ENCODE measurements around the gene S100PBP.

- TF ChIP-seq SUZ12 (IDR thresholded peaks at IDR 0.05) (no peak), LEF1 (IDR thresholded peaks at IDR 0.05; ENCODE audit: borderline replicate concordance) (no peak), FOXA1 (IDR thresholded peaks at IDR 0.05) (no peak), FOXK2 (IDR thresholded peaks at IDR 0.05) (no peak), BHLHE40 (IDR thresholded peaks at IDR 0.05; ENCODE audit: borderline replicate concordance) (no peak), ARNT (IDR thresholded peaks at IDR 0.05) (no peak), TARDBP (IDR thresholded peaks at IDR 0.05) (no peak)
These were observed 44.3 kb upstream of the S100PBP start for GRCh38 chr1:32773018-32773763.
